BLaER1 (cell line): ENCODE measurements around the gene MAST4.

ENCODE experiments used
- H3K27ac ChIP-seq: shearing (Covaris generic); formaldehyde crosslinking; 2 replicates; pipeline ENCODE4 v1.8.1; 2022
- H3K27me3 ChIP-seq: shearing (Covaris generic); formaldehyde crosslinking; 2 replicates; pipeline ENCODE4 v1.8.1; 2022
- H3K36me3 ChIP-seq: shearing (Covaris generic); formaldehyde crosslinking; 2 replicates; pipeline ENCODE4 v1.8.1; 2022
- H3K4me1 ChIP-seq: shearing (Covaris generic); formaldehyde crosslinking; 2 replicates; pipeline ENCODE4 v1.8.1; 2022
- H3K4me2 ChIP-seq: shearing (Covaris generic); formaldehyde crosslinking; 2 replicates; pipeline ENCODE4 v1.8.1; 2022
- H3K4me3 ChIP-seq: shearing (Covaris generic); formaldehyde crosslinking; 2 replicates; pipeline ENCODE4 v1.8.1; 2022
- H3K9ac ChIP-seq: shearing (Covaris generic); formaldehyde crosslinking; 2 replicates; pipeline ENCODE4 v1.8.1; 2022
- H3K9me3 ChIP-seq: shearing (Covaris generic); formaldehyde crosslinking; 2 replicates; pipeline ENCODE4 v1.8.1; 2022
- H4K20me1 ChIP-seq: shearing (Covaris generic); formaldehyde crosslinking; 2 replicates; pipeline ENCODE4 v1.8.1; 2022
- Cebpa-rat ChIP-seq: shearing (Covaris generic); IDR thresholded peaks from 2 replicates; pipeline ENCODE4 v1.8.1; 2022

Gene MAST4

DNA sequence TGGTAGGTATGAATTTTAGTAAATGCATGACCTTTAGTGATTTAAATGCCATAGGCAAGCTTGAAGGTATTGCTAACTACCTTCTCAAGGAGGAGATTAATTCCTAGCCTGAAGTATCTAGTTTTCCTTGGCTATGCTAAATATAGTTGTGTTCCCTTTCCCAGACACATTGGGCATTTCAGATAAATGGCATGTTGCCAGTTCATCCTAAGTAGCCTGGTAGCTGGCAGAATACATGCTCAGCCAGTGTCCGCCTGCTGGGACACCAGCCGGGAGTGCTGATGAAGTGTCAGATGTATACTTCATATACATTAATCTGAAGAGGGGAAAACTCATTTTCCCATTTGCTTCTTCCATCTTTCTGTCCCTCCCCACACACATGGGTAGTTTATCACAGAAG is 196.9 kb downstream of the MAST4 start:
- no peak overlapping the region for H3K4me2 ChIP-seq
- no peak overlapping the region for H3K27ac ChIP-seq
- no peaks in the 10 kb centered on the region for H4K20me1 ChIP-seq
- no peak overlapping the region for H3K4me3 ChIP-seq
- H3K4me1 ChIP-seq: peaks cover 12% of the 10 kb centered on the region
- no peak for TF ChIP-seq Cebpa-rat
- no peaks in the 10 kb centered on the region for H3K9me3 ChIP-seq
- H3K27me3 ChIP-seq: no peaks in the 10 kb centered on the region
- H3K9ac ChIP-seq: no peak overlapping the region
- no peaks in the 10 kb centered on the region for H3K36me3 ChIP-seq

DNA sequence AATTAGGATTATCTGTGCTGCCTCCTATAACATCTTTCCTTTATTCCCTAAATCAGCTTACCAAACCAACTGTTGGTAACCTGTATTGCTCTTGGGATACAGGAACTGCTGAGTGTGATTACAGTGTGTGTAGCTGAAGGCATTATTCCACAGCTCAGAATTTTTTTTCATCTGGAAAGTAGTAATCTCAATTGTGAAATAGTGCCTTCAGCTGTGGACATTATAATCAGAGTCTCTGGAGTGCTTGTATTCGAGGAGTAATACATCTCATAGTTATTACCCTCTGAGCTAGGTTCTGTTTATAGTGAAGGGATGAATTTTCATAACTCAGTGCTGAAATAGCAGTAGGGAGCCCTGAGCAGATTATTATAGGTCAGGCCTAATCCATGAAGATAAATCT is 199.5 kb downstream of the MAST4 start:
- H3K4me1 ChIP-seq: peaks cover 5% of the 10 kb centered on the region
- H3K27ac ChIP-seq: no peak overlapping the region
- no peak overlapping the region for H3K4me3 ChIP-seq
- H3K4me2 ChIP-seq: no peak overlapping the region
- H3K9me3 ChIP-seq: no peaks in the 10 kb centered on the region
- no peaks in the 10 kb centered on the region for H3K27me3 ChIP-seq
- H4K20me1 ChIP-seq: no peaks in the 10 kb centered on the region
- H3K9ac ChIP-seq: no peak overlapping the region
- H3K36me3 ChIP-seq: no peaks in the 10 kb centered on the region
- no peak for TF ChIP-seq Cebpa-rat

DNA sequence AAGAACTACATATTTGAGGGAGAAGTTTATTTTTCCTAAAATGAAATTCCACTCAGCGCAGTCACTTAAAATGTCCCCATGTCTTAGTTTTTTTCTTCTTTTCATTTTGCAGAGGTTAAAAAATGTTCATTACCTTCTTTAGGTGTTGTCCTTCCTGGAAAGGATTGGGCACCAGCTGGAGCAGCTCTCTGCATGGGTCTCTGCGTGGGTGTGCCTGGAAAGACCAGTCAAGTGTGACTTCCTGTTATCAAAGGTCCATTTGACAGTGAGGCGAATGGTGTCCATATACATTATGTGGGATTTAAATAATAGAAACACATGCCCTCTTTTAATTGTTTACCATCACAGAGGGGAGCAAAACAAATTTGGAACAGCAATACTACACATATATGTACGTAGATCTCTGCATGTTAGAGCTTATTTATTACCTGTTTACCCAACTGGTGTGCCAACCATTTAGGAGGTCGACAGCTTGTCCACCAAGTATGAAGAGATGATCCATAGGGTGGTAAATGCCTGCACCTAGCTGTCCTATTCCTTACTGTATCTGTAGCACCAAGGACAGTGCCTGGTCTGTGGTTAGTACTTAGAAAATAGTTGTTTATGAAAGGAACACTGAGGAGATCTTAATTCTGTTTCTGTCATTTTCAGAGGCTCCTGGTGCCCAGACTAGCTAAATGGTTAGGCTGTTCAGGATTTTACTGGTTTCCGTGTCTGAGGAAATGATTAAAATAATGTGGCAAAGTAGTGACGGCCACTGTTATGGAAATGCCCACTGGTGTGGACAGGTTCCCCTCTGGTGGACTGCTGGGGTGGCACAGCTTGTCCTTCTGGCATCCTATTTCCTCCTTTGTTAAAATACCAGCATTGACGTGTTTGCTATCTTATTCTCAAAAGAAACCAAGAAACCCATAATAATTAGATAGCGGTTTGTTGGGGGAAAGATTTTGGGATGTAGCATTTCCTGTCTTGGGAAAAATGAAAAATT is 200.4 kb downstream of the MAST4 start:
- TF ChIP-seq Cebpa-rat: no peak
- Histone ChIP-seq H3K4me3 (no peak overlapping the region), H3K27me3 (no peaks in the 10 kb centered on the region), H4K20me1 (no peaks in the 10 kb centered on the region), H3K9me3 (no peaks in the 10 kb centered on the region), H3K9ac (no peak overlapping the region), H3K36me3 (no peaks in the 10 kb centered on the region), H3K4me1 (peaks cover 5% of the 10 kb centered on the region), H3K27ac (no peak overlapping the region), H3K4me2 (peak overlapping the region; percentile 31; the same call in 1 of the 2 replicates)

DNA sequence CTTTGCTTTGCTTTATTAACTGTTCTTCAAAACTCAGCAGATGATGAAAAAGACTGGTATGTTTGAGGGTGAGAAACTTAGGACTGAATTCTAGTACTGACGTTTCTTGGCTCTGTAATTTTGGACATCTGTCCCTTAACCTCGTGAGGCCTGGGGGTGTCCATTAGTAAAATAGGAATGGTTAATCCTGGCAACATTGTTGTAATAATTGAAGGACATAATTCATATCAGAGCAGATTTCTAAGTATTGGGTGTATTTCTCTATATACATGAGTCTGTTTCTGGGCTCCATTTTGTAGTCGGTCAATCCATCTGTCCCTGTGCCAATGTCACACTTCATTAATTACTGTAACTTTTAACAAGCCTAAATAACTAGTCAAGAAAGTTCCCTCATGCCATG is 206.7 kb downstream of the MAST4 start:
- no peaks in the 10 kb centered on the region for H3K27me3 ChIP-seq
- no peak overlapping the region for H3K4me2 ChIP-seq

DNA sequence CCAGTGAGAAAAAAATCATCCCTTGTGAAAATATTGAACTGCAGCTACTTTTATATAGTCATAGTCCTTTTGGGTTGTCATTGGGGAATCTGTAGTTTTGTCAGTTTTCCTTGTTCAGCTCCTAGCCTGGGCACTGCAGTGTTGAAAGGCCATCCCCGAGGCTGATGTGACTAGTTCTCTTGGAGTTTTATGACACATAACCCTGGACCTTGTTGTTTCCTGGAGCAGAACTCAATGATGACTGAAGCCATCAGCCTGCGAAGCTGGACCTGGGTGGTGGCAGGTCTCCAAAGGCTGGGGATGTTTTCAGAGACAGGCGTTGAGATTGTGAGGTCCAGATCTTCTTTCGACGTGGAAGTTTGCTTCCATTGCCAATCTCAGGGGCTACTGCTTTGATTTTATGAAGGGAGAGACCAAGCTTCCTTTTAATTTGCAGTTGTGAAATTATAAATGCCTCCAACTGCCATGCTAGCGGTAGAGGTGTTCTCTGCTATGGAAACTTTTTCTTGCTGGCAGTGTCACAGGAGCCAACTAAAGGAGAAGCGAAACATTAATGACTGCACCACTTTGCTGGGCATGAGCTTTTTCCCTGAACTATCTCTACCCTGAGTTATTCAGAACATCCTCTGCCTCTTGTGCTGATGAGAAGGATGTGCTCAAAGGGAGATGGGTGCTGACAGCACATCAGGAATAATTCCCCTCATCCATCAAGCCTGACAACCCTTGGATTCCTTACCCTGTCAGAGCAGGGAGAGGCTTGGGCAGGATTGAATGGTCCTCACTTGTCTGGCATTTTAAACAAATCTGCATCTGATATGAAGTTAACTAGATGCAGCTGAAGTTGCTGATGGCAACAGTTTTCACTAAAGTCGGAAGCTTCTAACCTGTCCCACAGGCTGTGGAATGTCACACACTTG is 209.6 kb downstream of the MAST4 start:
- no peaks in the 10 kb centered on the region for H3K9me3 ChIP-seq
- 0 out of 2 replicates have a peak overlapping the region, but pooled peaks have one; percentile 14 for H3K27ac ChIP-seq
- H3K4me1 ChIP-seq: peaks cover 32% of the 10 kb centered on the region
- H3K36me3 ChIP-seq: no peaks in the 10 kb centered on the region
- H4K20me1 ChIP-seq: no peaks in the 10 kb centered on the region
- H3K4me2 ChIP-seq: no peak overlapping the region
- no peak for TF ChIP-seq Cebpa-rat
- H3K4me3 ChIP-seq: no peak overlapping the region
- no peak overlapping the region for H3K9ac ChIP-seq
- H3K27me3 ChIP-seq: no peaks in the 10 kb centered on the region

More for the DNA sequence above, 206.7 kb downstream of the MAST4 start:
- Histone ChIP-seq H3K27ac (no peak overlapping the region), H3K9me3 (no peaks in the 10 kb centered on the region), H4K20me1 (no peaks in the 10 kb centered on the region), H3K9ac (no peak overlapping the region), H3K4me1 (peaks cover 4% of the 10 kb centered on the region; the same call in 1 of the 2 replicates), H3K36me3 (no peaks in the 10 kb centered on the region), H3K4me3 (no peak overlapping the region)
- no peak for TF ChIP-seq Cebpa-rat

DNA sequence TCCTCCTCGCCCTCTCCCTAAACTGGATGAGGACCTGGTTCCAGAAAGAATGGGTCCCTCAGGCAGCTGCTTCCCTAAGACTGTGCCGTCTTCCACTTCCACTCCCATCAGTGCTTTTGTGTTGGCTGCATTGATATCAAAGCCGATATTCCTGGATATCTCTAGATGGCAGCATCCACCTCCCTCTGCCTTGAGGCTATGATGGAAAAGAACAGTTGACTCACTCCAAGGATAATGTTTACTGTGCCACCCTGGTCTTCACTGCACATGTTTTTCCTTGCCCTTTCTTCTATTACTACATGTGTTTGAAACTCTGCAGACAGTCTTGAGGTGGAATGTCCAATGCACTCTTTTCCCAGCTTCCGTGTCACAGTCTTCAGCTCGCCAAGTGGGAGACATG is 211.6 kb downstream of the MAST4 start:
- H3K4me1 ChIP-seq: peaks cover 52% of the 10 kb centered on the region
- H3K9ac ChIP-seq: no peak overlapping the region
- H3K4me3 ChIP-seq: no peak overlapping the region
- no peaks in the 10 kb centered on the region for H3K9me3 ChIP-seq
- no peaks in the 10 kb centered on the region for H3K36me3 ChIP-seq
- TF ChIP-seq Cebpa-rat: no peak
- H3K27ac ChIP-seq: no peak overlapping the region
- H4K20me1 ChIP-seq: no peaks in the 10 kb centered on the region
- no peaks in the 10 kb centered on the region for H3K27me3 ChIP-seq
- no peak overlapping the region for H3K4me2 ChIP-seq

DNA sequence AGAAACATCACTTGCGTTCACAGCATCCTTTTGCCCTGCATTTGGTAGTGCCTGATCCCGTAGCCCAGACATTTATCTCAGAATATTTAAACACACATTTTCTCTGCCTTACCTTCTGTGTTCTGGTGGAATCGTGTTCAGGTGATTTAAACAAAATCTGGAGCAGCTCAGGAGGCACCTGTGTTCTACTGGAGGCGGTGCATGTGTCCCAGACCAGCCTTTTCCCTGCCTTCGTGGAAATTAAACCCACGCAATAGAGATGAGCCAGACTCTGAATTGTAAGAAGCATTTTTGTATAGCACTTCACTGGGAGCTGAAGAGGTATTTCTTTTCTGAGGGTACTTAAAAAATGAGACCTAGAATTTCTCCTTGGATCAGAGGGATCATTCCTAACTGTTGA is 212.5 kb downstream of the MAST4 start:
- H3K27me3 ChIP-seq: no peaks in the 10 kb centered on the region
- H3K4me1 ChIP-seq: peaks cover 61% of the 10 kb centered on the region
- peak overlapping the region; percentile 68 for H3K4me2 ChIP-seq
- H3K9ac ChIP-seq: no peak overlapping the region; the same call in 1 of the 2 replicates
- peak overlapping the region; percentile 82 for H3K27ac ChIP-seq
- no peak for TF ChIP-seq Cebpa-rat
- H3K36me3 ChIP-seq: no peaks in the 10 kb centered on the region
- H3K4me3 ChIP-seq: no peak overlapping the region
- no peaks in the 10 kb centered on the region for H4K20me1 ChIP-seq
- H3K9me3 ChIP-seq: no peaks in the 10 kb centered on the region

DNA sequence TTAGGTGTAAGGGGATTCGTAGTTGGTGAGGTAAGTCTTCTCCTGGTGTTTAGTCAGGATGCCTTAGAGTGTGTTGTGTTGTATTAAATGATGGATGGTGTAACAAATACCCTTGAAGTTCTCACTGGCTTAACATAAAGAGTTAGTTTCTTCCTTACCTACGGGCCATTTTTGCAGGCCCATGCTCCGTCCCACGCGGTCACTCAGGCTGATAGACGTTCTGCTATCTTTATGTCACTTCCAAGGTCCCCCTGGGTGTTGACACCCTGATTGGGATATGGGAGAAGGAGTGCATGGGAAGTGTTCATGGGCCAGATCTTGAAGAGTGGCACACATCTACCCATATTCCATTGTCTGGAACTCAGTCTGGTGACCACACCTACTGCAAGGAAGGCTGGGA is 214.0 kb downstream of the MAST4 start:
- Histone ChIP-seq H3K4me2 (peak overlapping the region; percentile 68), H3K9me3 (no peaks in the 10 kb centered on the region), H3K4me1 (peaks cover 76% of the 10 kb centered on the region), H3K4me3 (0 out of 2 replicates have a peak overlapping the region, but pooled peaks have one; percentile 4), H3K27me3 (no peaks in the 10 kb centered on the region), H3K36me3 (no peaks in the 10 kb centered on the region), H3K27ac (peak overlapping the region; percentile 82), H3K9ac (peak overlapping the region; percentile 38; the same call in 1 of the 2 replicates), H4K20me1 (no peaks in the 10 kb centered on the region)
- no peak for TF ChIP-seq Cebpa-rat

DNA sequence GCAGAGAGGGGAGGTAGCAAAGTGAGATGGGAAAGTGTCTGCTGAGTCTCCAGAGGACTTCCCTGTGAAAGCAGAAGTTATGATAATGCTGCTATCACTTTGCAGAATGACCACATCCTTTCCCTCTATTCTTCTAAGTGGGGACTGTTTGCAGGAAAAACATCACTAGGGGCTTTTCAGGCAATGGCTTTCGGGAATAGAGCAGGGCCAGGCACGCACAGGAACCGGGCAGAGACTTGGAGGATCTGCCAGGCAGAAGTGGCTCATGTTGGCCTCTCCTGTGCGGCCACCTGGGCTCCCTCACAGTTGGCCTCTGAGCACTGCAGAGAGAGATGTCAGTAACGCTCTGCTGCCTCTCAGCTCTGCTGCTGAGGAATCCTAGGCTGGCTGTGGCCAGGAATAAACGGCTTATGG is 214.7 kb downstream of the MAST4 start:
- peak overlapping the region; percentile 68 for H3K4me2 ChIP-seq
- H3K4me1 ChIP-seq: peaks cover 77% of the 10 kb centered on the region
- H3K27me3 ChIP-seq: no peaks in the 10 kb centered on the region
- H3K9ac ChIP-seq: peak overlapping the region; percentile 38
- H3K36me3 ChIP-seq: no peaks in the 10 kb centered on the region
- H4K20me1 ChIP-seq: no peaks in the 10 kb centered on the region
- H3K4me3 ChIP-seq: peak overlapping the region; percentile 22; the same call in 1 of the 2 replicates
- peak overlapping the region; percentile 82 for H3K27ac ChIP-seq
- no peak for TF ChIP-seq Cebpa-rat
- no peaks in the 10 kb centered on the region for H3K9me3 ChIP-seq
